A549 (cell line): Measurements from ENCODE around the gene TPSAB1. TPM values are rescaled to one million over a fixed set of nuclear protein-coding genes. Genes with fewer than 3 reads are reported as not detected.

Experiments
- ATAC-seq, 2 experiments: fragments of 200-7000 bp in 1 of 2; fragments of >200 bp in 1 of 2; cut with Nextera tagmentation in 1 of 2; cut with Tn5 transposase in 1 of 2; 3 replicates each; pipeline versions ENCODE4 v1.8.0 to v1.9.1; 2018 to 2020; ENCODE audit warnings: mild to moderate bottlenecking in 1 of 2, moderate library complexity in 1 of 2
- CTCF ChIA-PET: fragments of 300-600 bp; sonication (Branson Sonifier 250); formaldehyde crosslinking; extraction: SDS; loops from one replicate; lab custom pipeline; 2021; ENCODE audit warnings: antibody characterized with exemption, inconsistent platforms; lab: Yijun Ruan, JAX
- POLR2A ChIA-PET: fragments of 350-600 bp; formaldehyde crosslinking; extraction: SDS; loops from one replicate; lab custom pipeline; 2021; ENCODE audit warnings: antibody characterized with exemption, inconsistent platforms; lab: Yijun Ruan, JAX
- DNase-seq, 2 experiments: peaks; one replicate each; pipeline versions ENCODE4 v3.0.0 to v3.0.0-alpha.2; 2011 to 2016; ENCODE audit warnings: low read depth in 1 of 2, low spot score in 1 of 2
- FAIRE-seq: peaks from 2 replicates; lab custom pipeline; 2011; peaks lifted over from hg19 to GRCh38; lab: Jason Lieb, UNC
- H3K27ac ChIP-seq, 2 experiments: fragments of >200 bp; sonication (Bioruptor Twin); formaldehyde crosslinking; 3 replicates each; pipeline ENCODE4 v1.5.1; 2016 to 2017
- H3K4me1 ChIP-seq: fragments of >200 bp; sonication (Bioruptor Twin); formaldehyde crosslinking; 3 replicates; pipeline ENCODE4 v1.6.1; 2016
- H3K4me2 ChIP-seq: fragments of >200 bp; sonication (Bioruptor Twin); formaldehyde crosslinking; 3 replicates; pipeline ENCODE4 v1.6.1; 2016
- H3K4me3 ChIP-seq: fragments of >200 bp; sonication (Bioruptor Twin); formaldehyde crosslinking; 3 replicates; pipeline ENCODE4 v1.5.1; 2016
- H3K9me3 ChIP-seq: fragments of >200 bp; sonication (Bioruptor Twin); formaldehyde crosslinking; 3 replicates; pipeline ENCODE4 v1.6.1; 2016
- ATOH8 ChIP-seq: fragments of 250-450 bp; sonication (Bioruptor Pico); IDR thresholded peaks from 2 replicates; pipeline ENCODE4 v1.5.0; 2020; ENCODE audit warnings: low read depth, mild to moderate bottlenecking, moderate library complexity
- CBX8 ChIP-seq: fragments of 200-600 bp; sonication (generic); IDR thresholded peaks from 2 replicates; pipeline ENCODE4 v1.6.1; 2016
- CEBPB ChIP-seq, 2 experiments: fragments of >200 bp in 1 of 2; sonication (Bioruptor Twin) in 1 of 2; formaldehyde crosslinking in 1 of 2; IDR thresholded peaks; 2 replicates each; pipeline ENCODE4 v1.6.1; 2012 to 2016
- CTCF ChIP-seq: fragments of >200 bp; sonication (Bioruptor Twin); formaldehyde crosslinking; IDR thresholded peaks from 3 replicates; pipeline ENCODE4 v1.5.1; 2016
- ELK1 ChIP-seq: fragments of 150-350 bp; IDR thresholded peaks from 2 replicates; pipeline ENCODE4 v1.6.1; 2014; ENCODE audit warnings: low read depth, mild to moderate bottlenecking, low read length
- ESRRA ChIP-seq: fragments of 150-350 bp; IDR thresholded peaks from 2 replicates; pipeline ENCODE4 v1.6.1; 2014; ENCODE audit warnings: mild to moderate bottlenecking, low read length, borderline replicate concordance
- FOXS1 ChIP-seq: fragments of 250-450 bp; sonication (Bioruptor Pico); IDR thresholded peaks from 2 replicates; pipeline ENCODE4 v1.5.0; 2020; ENCODE audit warnings: mild to moderate bottlenecking, moderate library complexity
- GATA3 ChIP-seq: IDR thresholded peaks from 2 replicates; pipeline ENCODE4 v1.6.1; 2012; ENCODE audit warnings: borderline replicate concordance
- HDAC2 ChIP-seq: fragments of 200-600 bp; sonication (generic); IDR thresholded peaks from 2 replicates; pipeline ENCODE4 v1.6.1; 2016
- HEYL ChIP-seq: fragments of 250-450 bp; sonication (Bioruptor Pico); IDR thresholded peaks from 2 replicates; pipeline ENCODE4 v1.8.0; 2021; ENCODE audit warnings: mild to moderate bottlenecking, moderate library complexity
- HOXA7 ChIP-seq: fragments of 250-450 bp; sonication (Bioruptor Pico); IDR thresholded peaks from 2 replicates; pipeline ENCODE4 v1.5.0; 2020; ENCODE audit warnings: mild to moderate bottlenecking, moderate library complexity
- HOXB13 ChIP-seq: fragments of 250-450 bp; sonication (Bioruptor Pico); IDR thresholded peaks from 2 replicates; pipeline ENCODE4 v1.5.0; 2020; ENCODE audit warnings: low read depth, mild to moderate bottlenecking, moderate library complexity
- HOXB5 ChIP-seq: fragments of 250-450 bp; sonication (Bioruptor Pico); IDR thresholded peaks from 2 replicates; pipeline ENCODE4 v1.5.0; 2020; ENCODE audit warnings: mild to moderate bottlenecking, moderate library complexity
- JUNB ChIP-seq: fragments of >200 bp; sonication (Bioruptor Twin); formaldehyde crosslinking; IDR thresholded peaks from 2 replicates; pipeline ENCODE4 v1.6.1; 2016
- MAX ChIP-seq: IDR thresholded peaks from 2 replicates; pipeline ENCODE4 v1.6.1; 2012
- NR3C1 ChIP-seq: fragments of >200 bp; sonication (Bioruptor Twin); formaldehyde crosslinking; IDR thresholded peaks from 3 replicates; pipeline ENCODE4 v1.6.1; 2017
- PBX3 ChIP-seq: IDR thresholded peaks from 2 replicates; pipeline ENCODE4 v1.6.1; 2012
- POLR2A ChIP-seq: IDR thresholded peaks from 2 replicates; pipeline ENCODE4 v1.6.1; 2012; ENCODE audit warnings: mild to moderate bottlenecking, low read length
- RAD21 ChIP-seq, 2 experiments: fragments of >200 bp in 1 of 2; sonication (Bioruptor Twin) in 1 of 2; formaldehyde crosslinking in 1 of 2; IDR thresholded peaks in 1 of 2; conservative IDR thresholded peaks in 1 of 2; 2 replicates in 1 of 2; 3 replicates in 1 of 2; pipeline ENCODE4 v1.6.1; 2012 to 2018; ENCODE audit warnings: inconsistent platforms in 1 of 2
- RFX5 ChIP-seq: fragments of 450-650 bp; IDR thresholded peaks from 2 replicates; pipeline ENCODE4 v1.7.1; 2014; ENCODE audit warnings: antibody characterized with exemption, mild to moderate bottlenecking, moderate library complexity
- SMC3 ChIP-seq: fragments of >200 bp; sonication (Bioruptor Twin); formaldehyde crosslinking; IDR thresholded peaks from 3 replicates; pipeline ENCODE4 v1.6.1; 2018; ENCODE audit warnings: inconsistent platforms
- USF2 ChIP-seq: fragments of 450-650 bp; IDR thresholded peaks from 2 replicates; pipeline ENCODE4 v1.6.1; 2014; ENCODE audit warnings: antibody characterized with exemption
- ZC3H11A ChIP-seq: fragments of 450-650 bp; IDR thresholded peaks from 2 replicates; pipeline ENCODE4 v1.6.1; 2014; ENCODE audit warnings: antibody characterized with exemption, mild to moderate bottlenecking
- ZFP36 ChIP-seq: fragments of 450-650 bp; IDR thresholded peaks from 2 replicates; pipeline ENCODE4 v1.6.1; 2014; ENCODE audit warnings: borderline replicate concordance; ENCODE audit not compliant: partially characterized antibody
- WGBS: methylation state at CpG from one replicate; pipeline ENCODE4 v1.1.6; 2017; ENCODE audit errors: missing lambda C conversion rate; 5-methylcytosine and 5-hydroxymethylcytosine counted together
- polyA plus RNA-seq, 4 experiments: library from polyadenylated mRNA; depleted of rRNA in 3 of 4; stranded (reverse); fragments of >200 nt; fragmentation: RNase III in 1 of 4; extraction: RNeasy Plus Mini Kit Qiagen cat#74134 plus additional on column Dnase treatment in 1 of 4; gene quantifications; 2 replicates in 3 of 4; 3 replicates in 1 of 4; pipeline ENCODE4 v1.2.3, GENCODE V29; 2011 to 2017

Gene TPSAB1
- polyA plus RNA-seq, 2 of the 4 experiments (the other 2 are of a cell fraction): not detected

GRCh38 chr16:1194665-1195392 is 45.7 kb upstream of the TPSAB1 start:
- peaks cover 27% of the 10 kb centered on the region for H3K4me1 ChIP-seq
- H3K9me3 ChIP-seq: no peaks in the 10 kb centered on the region
- TF ChIP-seq FOXS1 (CRISPR knock-in tag) (no peak), NR3C1 (no peak), PBX3 (no peak), HOXA7 (no peak), ESRRA (no peak), USF2 (no peak), HDAC2 (no peak), HOXB5 (CRISPR knock-in tag) (no peak), HOXB13 (no peak), GATA3 (no peak), POLR2A (no peak), ATOH8 (CRISPR knock-in tag) (no peak), CTCF (peak; percentile 89), MAX (no peak), ELK1 (no peak), CBX8 (no peak), RAD21 (conservative IDR thresholded peaks at IDR 0.05 in 1 of 2, IDR thresholded peaks at IDR 0.05 in 1 of 2) (peak; percentile 83 to 95), RFX5 (no peak), CEBPB (IDR thresholded peaks at IDR 0.05) (no peak), HEYL (CRISPR knock-in tag) (no peak), ZFP36 (no peak), SMC3 (peak; percentile 99), ZC3H11A (no peak), JUNB (no peak)
- WGBS: 58% methylated on average over 16 of the region's 61 CpGs
- ChIA-PET POLR2A (no interaction called here), CTCF (interaction anchor here (0.7 to 5.8 kb wide), 34 partner anchors 7 to 434 kb away, joined by 3 to 53 read pairs (median 4); partner anchors contain the start of gene MSLN)
- H3K27ac ChIP-seq: peak overlapping the region in 1 of 2 experiments; percentile 57; a peak in 3 of 6 replicates
- peak; percentile 21 to 65; a peak in 3 of 6 replicates for ATAC-seq
- 0 out of 3 replicates have a peak overlapping the region, but pooled peaks have one; percentile 30 for H3K4me2 ChIP-seq
- no peak overlapping the region for H3K4me3 ChIP-seq
- no peak for FAIRE-seq
- DNase-seq: no peak
